WTC11 (cell line): ENCODE data around the gene SLC12A4. TPM values are rescaled to one million over a fixed set of nuclear protein-coding genes. Genes with fewer than 3 reads are reported as not detected.
"Not testable (repeated sequence)": the region's sequence is repeated elsewhere in the genome, so short reads cannot be mapped to it uniquely, and the experiment has no call there.

Experiments used
- ATAC-seq: fragments of 200-7000 bp; cut with Tn5 transposase; 2 replicates; pipeline ENCODE4 v1.10.0; 2021; ENCODE audit warnings: mild to moderate bottlenecking, moderate library complexity
- CTCF ChIA-PET: fragments of 300-600 bp; sonication (Branson Sonifier 250); formaldehyde crosslinking; loops from one replicate; lab custom pipeline; 2021; ENCODE audit warnings: antibody characterized with exemption; lab: Charles Lee
- POLR2A ChIA-PET: fragments of 350-600 bp; sonication (Branson Sonifier 250); formaldehyde crosslinking; loops from one replicate; lab custom pipeline; 2021; ENCODE audit warnings: antibody characterized with exemption; lab: Charles Lee
- DNase-seq: peaks from one replicate; pipeline ENCODE4 v3.0.0; 2021; ENCODE audit warnings: low spot score
- H3K27ac Mint-ChIP-seq: 2 replicates; pipeline ENCODE4 v1.8.0; 2021; ENCODE audit warnings: mixed read lengths
- H3K27me3 Mint-ChIP-seq: 2 replicates; pipeline ENCODE4 v1.8.0; 2021; ENCODE audit warnings: low read depth, mild to moderate bottlenecking, moderate library complexity, mixed read lengths
- H3K36me3 Mint-ChIP-seq: 2 replicates; pipeline ENCODE4 v1.8.0; 2021; ENCODE audit warnings: mixed read lengths
- H3K4me1 Mint-ChIP-seq: 2 replicates; pipeline ENCODE4 v1.8.0; 2022; ENCODE audit warnings: mixed read lengths
- H3K4me3 Mint-ChIP-seq: 2 replicates; pipeline ENCODE4 v1.8.0; 2021; ENCODE audit warnings: mild to moderate bottlenecking, moderate library complexity, mixed read lengths
- H3K9me3 Mint-ChIP-seq: 2 replicates; pipeline ENCODE4 v1.8.0; 2021; ENCODE audit warnings: mixed read lengths
- ATF1 ChIP-seq: sonication (generic); formaldehyde crosslinking; IDR thresholded peaks from 2 replicates; pipeline ENCODE4 v1.8.1; 2023; ENCODE audit warnings: mild to moderate bottlenecking, moderate library complexity, missing genetic modification reagents
- GTF2I ChIP-seq: fragments of 250-450 bp; sonication (Bioruptor Pico); conservative IDR thresholded peaks from 2 replicates; pipeline ENCODE4 v1.4.0; 2021; ENCODE audit warnings: mild to moderate bottlenecking
- PRRX2 ChIP-seq: fragments of 250-450 bp; sonication (Bioruptor Pico); IDR thresholded peaks from 2 replicates; pipeline ENCODE4 v1.8.0; 2021; ENCODE audit warnings: mild to moderate bottlenecking
- ZNF219 ChIP-seq: sonication (generic); formaldehyde crosslinking; IDR thresholded peaks from 2 replicates; pipeline ENCODE4 v1.8.0; 2023; ENCODE audit warnings: missing genetic modification reagents, mild to moderate bottlenecking, borderline replicate concordance
- total RNA-seq: library from RNA; stranded (reverse); gene quantifications from 3 replicates; pipeline ENCODE4 v1.2.3, GENCODE V29; 2021
- TF ChIP-seq, protein P1 (sequence below): sonication (generic); formaldehyde crosslinking; IDR thresholded peaks from 2 replicates; pipeline ENCODE4 v1.8.1; 2022; ENCODE audit warnings: missing genetic modification reagents, borderline replicate concordance
- TF ChIP-seq, protein P2 (sequence below): sonication (generic); formaldehyde crosslinking; IDR thresholded peaks from 2 replicates; pipeline ENCODE4 v1.8.1; 2023; ENCODE audit warnings: mild to moderate bottlenecking, missing genetic modification reagents, borderline replicate concordance
- TF ChIP-seq, protein P3 (sequence below): fragments of 250-450 bp; sonication (Bioruptor Pico); IDR thresholded peaks from 2 replicates; pipeline ENCODE4 v1.9.0; 2021; ENCODE audit warnings: mild to moderate bottlenecking, borderline replicate concordance
- TF ChIP-seq, protein P4 (sequence below): sonication (generic); formaldehyde crosslinking; IDR thresholded peaks from 2 replicates; pipeline ENCODE4 v1.8.1; 2023; ENCODE audit warnings: mild to moderate bottlenecking, moderate library complexity, missing genetic modification reagents

Gene SLC12A4
- total RNA-seq, 1 experiment from 2014 or later = 94.1 TPM

DNA sequence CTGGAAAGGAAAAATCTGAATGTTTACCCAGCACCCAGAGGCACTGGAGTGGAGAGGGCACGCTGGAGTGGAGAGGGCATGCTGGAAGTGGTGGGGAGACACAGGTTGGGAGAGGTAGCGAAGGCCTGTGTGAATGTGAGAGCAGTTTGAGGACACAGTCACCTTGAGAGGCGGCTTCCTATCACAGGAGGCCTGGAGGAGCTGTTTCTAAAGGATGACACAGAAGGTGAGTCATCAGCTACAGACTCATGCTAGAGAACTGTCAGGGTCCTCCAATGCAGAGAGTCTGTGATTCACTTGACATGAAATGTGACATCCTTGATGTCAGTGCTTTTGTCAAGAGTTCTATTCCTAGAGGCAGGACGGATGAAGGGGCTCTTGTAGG, 50.6 kb downstream of the SLC12A4 start:
- Mint-ChIP-seq H3K9me3 (no peaks in the 10 kb centered on the region), H3K36me3 (no peaks in the 10 kb centered on the region; the same call in 1 of the 2 replicates), H3K27me3 (no peaks in the 10 kb centered on the region; the same call in 1 of the 2 replicates), H3K4me3 (no peak overlapping the region), H3K27ac (no peak overlapping the region), H3K4me1 (peaks cover 45% of the 10 kb centered on the region)
- TF ChIP-seq ZNF219 (CRISPR knock-in tag) (no peak), ATF1 (CRISPR knock-in tag) (no peak), PRRX2 (no peak)
- ChIA-PET POLR2A (no interaction called here), CTCF (interaction anchor here (1.0 kb wide), 1 partner anchor 8 kb away, joined by 3 read pairs; no protein-coding TSS in a partner anchor)
- ATAC-seq (no peak), DNase-seq (no peak)

DNA sequence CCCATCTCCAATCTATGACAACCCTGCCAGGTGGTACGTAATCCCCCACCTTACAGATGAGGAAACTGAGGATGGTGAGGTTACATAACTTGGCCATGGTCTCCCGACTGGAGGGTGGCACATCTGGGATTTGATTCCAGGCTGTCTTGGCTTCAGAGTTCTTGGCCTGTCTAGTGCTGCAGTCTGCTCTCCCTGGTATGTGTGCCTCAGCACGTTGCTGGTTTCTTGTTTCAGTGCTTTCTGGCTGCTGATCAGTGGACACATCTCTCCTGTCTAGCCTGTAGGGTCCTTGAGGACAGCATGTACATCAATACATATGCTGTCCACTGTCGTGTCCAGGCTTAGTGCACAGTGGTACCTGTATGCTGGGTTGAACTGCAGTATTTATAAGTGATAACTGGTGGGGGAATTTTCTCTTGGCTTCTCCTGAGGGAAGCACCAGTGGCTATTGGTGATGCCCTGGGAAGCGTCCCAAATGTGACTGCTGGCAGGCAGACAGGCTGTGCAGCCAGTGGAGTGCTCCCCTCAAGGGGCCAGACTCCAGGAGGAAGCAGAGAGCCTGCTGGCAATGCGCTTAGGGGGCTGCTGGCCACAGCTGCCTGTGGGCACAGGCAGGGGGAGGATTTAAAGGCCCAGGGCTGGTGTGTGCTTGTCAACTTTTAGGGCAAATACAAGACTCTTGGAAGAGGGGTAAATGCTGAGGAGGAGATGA, 51.1 kb downstream of the SLC12A4 start:
- Mint-ChIP-seq H3K27ac (no peak overlapping the region), H3K27me3 (no peaks in the 10 kb centered on the region; the same call in 1 of the 2 replicates), H3K4me3 (no peak overlapping the region), H3K36me3 (no peaks in the 10 kb centered on the region; the same call in 1 of the 2 replicates), H3K9me3 (no peaks in the 10 kb centered on the region), H3K4me1 (peaks cover 44% of the 10 kb centered on the region)
- DNase-seq (no peak), ATAC-seq (no peak)
- TF ChIP-seq, protein P1, sequence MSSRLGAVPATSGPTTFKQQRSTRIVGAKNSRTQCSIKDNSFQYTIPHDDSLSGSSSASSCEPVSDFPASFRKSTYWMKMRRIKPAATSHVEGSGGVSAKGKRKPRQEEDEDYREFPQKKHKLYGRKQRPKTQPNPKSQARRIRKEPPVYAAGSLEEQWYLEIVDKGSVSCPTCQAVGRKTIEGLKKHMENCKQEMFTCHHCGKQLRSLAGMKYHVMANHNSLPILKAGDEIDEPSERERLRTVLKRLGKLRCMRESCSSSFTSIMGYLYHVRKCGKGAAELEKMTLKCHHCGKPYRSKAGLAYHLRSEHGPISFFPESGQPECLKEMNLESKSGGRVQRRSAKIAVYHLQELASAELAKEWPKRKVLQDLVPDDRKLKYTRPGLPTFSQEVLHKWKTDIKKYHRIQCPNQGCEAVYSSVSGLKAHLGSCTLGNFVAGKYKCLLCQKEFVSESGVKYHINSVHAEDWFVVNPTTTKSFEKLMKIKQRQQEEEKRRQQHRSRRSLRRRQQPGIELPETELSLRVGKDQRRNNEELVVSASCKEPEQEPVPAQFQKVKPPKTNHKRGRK (CRISPR knock-in tag) = no peak
- ChIA-PET CTCF (interaction anchor here (1.0 to 1.1 kb wide), 2 partner anchors 9 to 33 kb away, joined by 3 read pairs; partner anchors contain the start of gene NRN1L), POLR2A (no interaction called here)

DNA sequence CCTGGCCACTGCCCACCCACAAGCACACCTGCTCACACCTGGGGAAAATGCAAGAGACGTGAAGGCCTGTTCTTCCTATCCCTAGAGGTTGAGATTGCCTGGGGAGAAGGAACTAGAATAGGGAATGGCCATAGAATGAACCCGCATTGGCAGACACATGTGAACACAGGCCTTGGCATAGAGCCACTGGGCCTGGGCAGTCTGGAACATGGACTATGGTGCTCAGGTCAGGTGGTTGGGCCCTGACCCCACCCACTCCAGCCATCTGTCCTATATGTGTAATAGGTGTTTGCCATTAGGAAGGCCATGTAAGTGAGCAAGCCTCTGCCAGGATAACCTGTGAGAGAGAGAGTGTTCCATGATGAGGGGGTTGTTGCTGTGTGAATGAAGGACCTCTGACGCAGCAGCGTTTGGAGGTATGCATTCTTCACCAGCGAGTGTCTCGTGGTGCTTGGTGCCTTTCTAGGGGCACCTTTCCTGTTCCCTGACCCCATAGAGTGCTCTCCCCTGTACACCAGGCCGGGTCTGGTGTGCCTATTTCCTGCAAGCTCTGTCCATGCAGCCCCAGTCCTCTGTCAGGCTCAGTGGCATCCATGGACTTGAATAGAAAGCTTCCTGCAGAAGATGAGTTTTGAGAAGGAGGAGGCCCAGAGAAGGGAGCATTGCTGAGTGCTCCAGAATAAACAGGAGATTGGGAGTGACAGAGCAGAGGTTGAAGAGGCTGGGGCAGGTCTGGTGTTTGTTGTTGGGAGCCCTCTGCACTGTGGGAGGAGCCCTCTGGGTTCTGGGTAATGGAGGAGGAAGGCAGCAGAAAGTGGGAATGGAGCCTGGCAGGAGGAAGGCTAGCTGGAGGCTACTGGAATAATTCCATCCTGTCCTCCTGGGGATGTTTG, 52.4 kb downstream of the SLC12A4 start:
- H3K27ac Mint-ChIP-seq = peak overlapping the region; percentile 91
- peaks cover 38% of the 10 kb centered on the region for H3K4me1 Mint-ChIP-seq
- ChIA-PET CTCF (interaction anchor here (0.7 to 2.5 kb wide), 10 partner anchors 10 to 126 kb away, joined by 3 to 24 read pairs (median 4); partner anchors contain the start of genes LCAT and NRN1L), POLR2A (no interaction called here)
- DNase-seq (no peak), ATAC-seq (no peak; the same call in none of the 2 replicates)
- TF ChIP-seq, protein P2, sequence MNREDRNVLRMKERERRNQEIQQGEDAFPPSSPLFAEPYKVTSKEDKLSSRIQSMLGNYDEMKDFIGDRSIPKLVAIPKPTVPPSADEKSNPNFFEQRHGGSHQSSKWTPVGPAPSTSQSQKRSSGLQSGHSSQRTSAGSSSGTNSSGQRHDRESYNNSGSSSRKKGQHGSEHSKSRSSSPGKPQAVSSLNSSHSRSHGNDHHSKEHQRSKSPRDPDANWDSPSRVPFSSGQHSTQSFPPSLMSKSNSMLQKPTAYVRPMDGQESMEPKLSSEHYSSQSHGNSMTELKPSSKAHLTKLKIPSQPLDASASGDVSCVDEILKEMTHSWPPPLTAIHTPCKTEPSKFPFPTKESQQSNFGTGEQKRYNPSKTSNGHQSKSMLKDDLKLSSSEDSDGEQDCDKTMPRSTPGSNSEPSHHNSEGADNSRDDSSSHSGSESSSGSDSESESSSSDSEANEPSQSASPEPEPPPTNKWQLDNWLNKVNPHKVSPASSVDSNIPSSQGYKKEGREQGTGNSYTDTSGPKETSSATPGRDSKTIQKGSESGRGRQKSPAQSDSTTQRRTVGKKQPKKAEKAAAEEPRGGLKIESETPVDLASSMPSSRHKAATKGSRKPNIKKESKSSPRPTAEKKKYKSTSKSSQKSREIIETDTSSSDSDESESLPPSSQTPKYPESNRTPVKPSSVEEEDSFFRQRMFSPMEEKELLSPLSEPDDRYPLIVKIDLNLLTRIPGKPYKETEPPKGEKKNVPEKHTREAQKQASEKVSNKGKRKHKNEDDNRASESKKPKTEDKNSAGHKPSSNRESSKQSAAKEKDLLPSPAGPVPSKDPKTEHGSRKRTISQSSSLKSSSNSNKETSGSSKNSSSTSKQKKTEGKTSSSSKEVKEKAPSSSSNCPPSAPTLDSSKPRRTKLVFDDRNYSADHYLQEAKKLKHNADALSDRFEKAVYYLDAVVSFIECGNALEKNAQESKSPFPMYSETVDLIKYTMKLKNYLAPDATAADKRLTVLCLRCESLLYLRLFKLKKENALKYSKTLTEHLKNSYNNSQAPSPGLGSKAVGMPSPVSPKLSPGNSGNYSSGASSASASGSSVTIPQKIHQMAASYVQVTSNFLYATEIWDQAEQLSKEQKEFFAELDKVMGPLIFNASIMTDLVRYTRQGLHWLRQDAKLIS (CRISPR knock-in tag) = no peak
- TF ChIP-seq, protein P3, sequence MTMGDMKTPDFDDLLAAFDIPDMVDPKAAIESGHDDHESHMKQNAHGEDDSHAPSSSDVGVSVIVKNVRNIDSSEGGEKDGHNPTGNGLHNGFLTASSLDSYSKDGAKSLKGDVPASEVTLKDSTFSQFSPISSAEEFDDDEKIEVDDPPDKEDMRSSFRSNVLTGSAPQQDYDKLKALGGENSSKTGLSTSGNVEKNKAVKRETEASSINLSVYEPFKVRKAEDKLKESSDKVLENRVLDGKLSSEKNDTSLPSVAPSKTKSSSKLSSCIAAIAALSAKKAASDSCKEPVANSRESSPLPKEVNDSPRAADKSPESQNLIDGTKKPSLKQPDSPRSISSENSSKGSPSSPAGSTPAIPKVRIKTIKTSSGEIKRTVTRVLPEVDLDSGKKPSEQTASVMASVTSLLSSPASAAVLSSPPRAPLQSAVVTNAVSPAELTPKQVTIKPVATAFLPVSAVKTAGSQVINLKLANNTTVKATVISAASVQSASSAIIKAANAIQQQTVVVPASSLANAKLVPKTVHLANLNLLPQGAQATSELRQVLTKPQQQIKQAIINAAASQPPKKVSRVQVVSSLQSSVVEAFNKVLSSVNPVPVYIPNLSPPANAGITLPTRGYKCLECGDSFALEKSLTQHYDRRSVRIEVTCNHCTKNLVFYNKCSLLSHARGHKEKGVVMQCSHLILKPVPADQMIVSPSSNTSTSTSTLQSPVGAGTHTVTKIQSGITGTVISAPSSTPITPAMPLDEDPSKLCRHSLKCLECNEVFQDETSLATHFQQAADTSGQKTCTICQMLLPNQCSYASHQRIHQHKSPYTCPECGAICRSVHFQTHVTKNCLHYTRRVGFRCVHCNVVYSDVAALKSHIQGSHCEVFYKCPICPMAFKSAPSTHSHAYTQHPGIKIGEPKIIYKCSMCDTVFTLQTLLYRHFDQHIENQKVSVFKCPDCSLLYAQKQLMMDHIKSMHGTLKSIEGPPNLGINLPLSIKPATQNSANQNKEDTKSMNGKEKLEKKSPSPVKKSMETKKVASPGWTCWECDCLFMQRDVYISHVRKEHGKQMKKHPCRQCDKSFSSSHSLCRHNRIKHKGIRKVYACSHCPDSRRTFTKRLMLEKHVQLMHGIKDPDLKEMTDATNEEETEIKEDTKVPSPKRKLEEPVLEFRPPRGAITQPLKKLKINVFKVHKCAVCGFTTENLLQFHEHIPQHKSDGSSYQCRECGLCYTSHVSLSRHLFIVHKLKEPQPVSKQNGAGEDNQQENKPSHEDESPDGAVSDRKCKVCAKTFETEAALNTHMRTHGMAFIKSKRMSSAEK (CRISPR knock-in tag) = no peak
- TF ChIP-seq, protein P4, sequence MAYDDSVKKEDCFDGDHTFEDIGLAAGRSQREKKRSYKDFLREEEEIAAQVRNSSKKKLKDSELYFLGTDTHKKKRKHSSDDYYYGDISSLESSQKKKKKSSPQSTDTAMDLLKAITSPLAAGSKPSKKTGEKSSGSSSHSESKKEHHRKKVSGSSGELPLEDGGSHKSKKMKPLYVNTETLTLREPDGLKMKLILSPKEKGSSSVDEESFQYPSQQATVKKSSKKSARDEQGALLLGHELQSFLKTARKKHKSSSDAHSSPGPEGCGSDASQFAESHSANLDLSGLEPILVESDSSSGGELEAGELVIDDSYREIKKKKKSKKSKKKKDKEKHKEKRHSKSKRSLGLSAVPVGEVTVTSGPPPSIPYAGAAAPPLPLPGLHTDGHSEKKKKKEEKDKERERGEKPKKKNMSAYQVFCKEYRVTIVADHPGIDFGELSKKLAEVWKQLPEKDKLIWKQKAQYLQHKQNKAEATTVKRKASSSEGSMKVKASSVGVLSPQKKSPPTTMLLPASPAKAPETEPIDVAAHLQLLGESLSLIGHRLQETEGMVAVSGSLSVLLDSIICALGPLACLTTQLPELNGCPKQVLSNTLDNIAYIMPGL = no peak
- TF ChIP-seq GTF2I (CRISPR knock-in tag) = no peak
- H3K27me3 Mint-ChIP-seq = no peaks in the 10 kb centered on the region; the same call in 1 of the 2 replicates
- H3K9me3 Mint-ChIP-seq = no peaks in the 10 kb centered on the region
- peak overlapping the region; percentile 32; the same call in 1 of the 2 replicates for H3K4me3 Mint-ChIP-seq
- H3K36me3 Mint-ChIP-seq = no peaks in the 10 kb centered on the region; the same call in 1 of the 2 replicates

DNA sequence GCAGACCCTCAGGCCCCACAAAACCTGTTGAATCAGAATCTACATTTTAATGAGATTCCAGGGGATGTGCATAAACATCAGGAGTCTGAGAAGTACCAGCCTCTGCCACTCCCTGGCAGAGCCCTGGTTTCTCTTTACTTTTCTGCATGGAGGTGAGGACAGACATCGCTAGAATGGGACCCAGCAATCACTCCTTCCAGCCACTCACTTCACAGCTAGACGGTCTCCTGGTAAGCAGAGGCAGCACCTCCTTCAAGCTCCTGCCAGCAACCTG, 53.0 kb downstream of the SLC12A4 start:
- not testable (repeated sequence) for H3K9me3 Mint-ChIP-seq, H3K27me3 Mint-ChIP-seq, H3K36me3 Mint-ChIP-seq, DNase-seq
- ATAC-seq = peak; percentile 60
- ChIA-PET POLR2A (interaction anchor here (0.8 kb wide), 1 partner anchor 31 kb away, joined by 3 read pairs; no protein-coding TSS in a partner anchor), CTCF (interaction anchor here (0.7 to 2.5 kb wide), 11 partner anchors 9 to 127 kb away, joined by 3 to 24 read pairs (median 4); partner anchors contain the start of genes DDX28, DUS2, LCAT and NRN1L)
- H3K27ac Mint-ChIP-seq = peak overlapping the region; percentile 91
- H3K4me1 Mint-ChIP-seq = peaks cover 38% of the 10 kb centered on the region
- peak overlapping the region; percentile 32; the same call in 1 of the 2 replicates for H3K4me3 Mint-ChIP-seq
